Measurements from ENCODE around the gene DSC3.

The DSC3 gene

DNA sequence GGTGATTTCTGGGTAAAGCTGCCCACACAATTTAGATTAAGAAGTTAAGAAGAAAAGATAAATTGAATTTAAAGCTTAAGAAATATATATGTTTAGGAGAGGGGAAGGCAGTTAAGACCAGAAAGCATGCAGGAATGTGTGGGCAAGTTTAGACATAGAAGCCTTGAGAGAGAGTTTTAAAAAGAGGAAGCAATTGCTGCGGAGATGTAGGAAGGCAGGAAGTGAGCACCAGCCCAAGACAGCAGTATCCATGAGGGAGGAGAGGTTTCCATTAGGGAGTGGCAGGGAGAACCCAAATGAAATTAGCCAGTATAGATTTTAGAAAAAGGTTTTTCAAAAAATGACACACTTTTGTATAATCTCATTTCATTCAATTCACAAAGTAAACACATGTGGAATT lies 35.3 kb upstream of the DSC3 start:
- TF ChIP-seq POLR2AphosphoS5 (IDR thresholded peaks at IDR 0.05; ENCODE audit: low read depth, low read length), result no peak
- no peak for TF ChIP-seq SIN3A (IDR thresholded peaks at IDR 0.05; ENCODE audit: borderline replicate concordance, insufficient read depth, low read length)
- no peak for TF ChIP-seq TAF1 (IDR thresholded peaks at IDR 0.05; ENCODE audit: borderline replicate concordance, insufficient read depth, low read length)
- TF ChIP-seq, protein P1, sequence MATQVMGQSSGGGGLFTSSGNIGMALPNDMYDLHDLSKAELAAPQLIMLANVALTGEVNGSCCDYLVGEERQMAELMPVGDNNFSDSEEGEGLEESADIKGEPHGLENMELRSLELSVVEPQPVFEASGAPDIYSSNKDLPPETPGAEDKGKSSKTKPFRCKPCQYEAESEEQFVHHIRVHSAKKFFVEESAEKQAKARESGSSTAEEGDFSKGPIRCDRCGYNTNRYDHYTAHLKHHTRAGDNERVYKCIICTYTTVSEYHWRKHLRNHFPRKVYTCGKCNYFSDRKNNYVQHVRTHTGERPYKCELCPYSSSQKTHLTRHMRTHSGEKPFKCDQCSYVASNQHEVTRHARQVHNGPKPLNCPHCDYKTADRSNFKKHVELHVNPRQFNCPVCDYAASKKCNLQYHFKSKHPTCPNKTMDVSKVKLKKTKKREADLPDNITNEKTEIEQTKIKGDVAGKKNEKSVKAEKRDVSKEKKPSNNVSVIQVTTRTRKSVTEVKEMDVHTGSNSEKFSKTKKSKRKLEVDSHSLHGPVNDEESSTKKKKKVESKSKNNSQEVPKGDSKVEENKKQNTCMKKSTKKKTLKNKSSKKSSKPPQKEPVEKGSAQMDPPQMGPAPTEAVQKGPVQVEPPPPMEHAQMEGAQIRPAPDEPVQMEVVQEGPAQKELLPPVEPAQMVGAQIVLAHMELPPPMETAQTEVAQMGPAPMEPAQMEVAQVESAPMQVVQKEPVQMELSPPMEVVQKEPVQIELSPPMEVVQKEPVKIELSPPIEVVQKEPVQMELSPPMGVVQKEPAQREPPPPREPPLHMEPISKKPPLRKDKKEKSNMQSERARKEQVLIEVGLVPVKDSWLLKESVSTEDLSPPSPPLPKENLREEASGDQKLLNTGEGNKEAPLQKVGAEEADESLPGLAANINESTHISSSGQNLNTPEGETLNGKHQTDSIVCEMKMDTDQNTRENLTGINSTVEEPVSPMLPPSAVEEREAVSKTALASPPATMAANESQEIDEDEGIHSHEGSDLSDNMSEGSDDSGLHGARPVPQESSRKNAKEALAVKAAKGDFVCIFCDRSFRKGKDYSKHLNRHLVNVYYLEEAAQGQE (IDR thresholded peaks at IDR 0.05; ENCODE audit: insufficient read depth in 1 of 2, low read depth in 2 of 2, low read length in 2 of 2), result no peak
- no peak for TF ChIP-seq FOXP2 (optimal IDR thresholded peaks at IDR 0.05; ENCODE audit: borderline replicate concordance, extremely low read depth, extremely low read length, insufficient read depth)

DNA sequence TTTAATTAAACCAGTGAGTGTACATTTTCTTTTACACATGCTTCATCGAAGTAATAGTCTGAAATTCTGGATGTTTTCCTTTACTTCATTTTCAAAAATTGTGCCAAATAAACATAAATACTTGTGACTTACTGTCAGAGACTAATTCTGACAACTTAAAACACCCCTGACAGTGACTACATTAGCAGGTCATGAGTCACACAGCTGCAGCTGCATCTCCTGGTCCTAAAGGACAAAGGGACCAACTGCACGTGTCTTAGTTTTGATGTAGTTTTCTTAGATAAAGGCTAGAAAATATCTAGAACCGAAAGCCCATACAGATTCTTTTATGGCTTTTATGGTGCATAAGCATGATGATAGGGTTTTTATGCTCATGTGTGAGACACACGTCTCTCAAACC lies 29.6 kb upstream of the DSC3 start:
- TF ChIP-seq FOXP2 (optimal IDR thresholded peaks at IDR 0.05; ENCODE audit: borderline replicate concordance, extremely low read depth, extremely low read length, insufficient read depth), result no peak
- no peak for TF ChIP-seq POLR2AphosphoS5 (IDR thresholded peaks at IDR 0.05; ENCODE audit: low read depth, low read length)

DNA sequence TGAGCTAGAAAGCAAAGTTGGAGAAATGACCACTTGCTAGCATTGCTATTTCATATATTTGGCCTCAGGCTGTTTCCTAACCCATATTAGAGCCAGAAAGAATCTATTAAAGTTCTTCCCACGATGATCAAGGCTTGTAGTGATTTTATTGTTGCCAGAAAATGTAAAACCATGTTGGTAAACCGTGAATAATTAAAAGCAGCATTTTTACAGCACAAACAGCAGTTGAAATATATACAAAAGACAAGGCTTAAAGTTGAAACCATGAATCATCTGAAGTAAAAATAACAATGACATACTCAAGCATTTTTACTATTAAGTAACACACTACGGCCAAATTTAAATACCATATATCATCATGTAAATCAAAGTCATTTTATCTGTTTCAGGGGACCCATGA lies 27.7 kb upstream of the DSC3 start:
- TF ChIP-seq FOXP2 (optimal IDR thresholded peaks at IDR 0.05; ENCODE audit: borderline replicate concordance, extremely low read depth, extremely low read length, insufficient read depth), result no peak
- no peak for TF ChIP-seq POLR2AphosphoS5 (IDR thresholded peaks at IDR 0.05; ENCODE audit: low read depth, low read length)
- no peak for TF ChIP-seq TAF1 (IDR thresholded peaks at IDR 0.05; ENCODE audit: borderline replicate concordance, insufficient read depth, low read length)
- TF ChIP-seq, protein P1 (IDR thresholded peaks at IDR 0.05; ENCODE audit: insufficient read depth in 1 of 2, low read depth in 2 of 2, low read length in 2 of 2), result no peak

DNA sequence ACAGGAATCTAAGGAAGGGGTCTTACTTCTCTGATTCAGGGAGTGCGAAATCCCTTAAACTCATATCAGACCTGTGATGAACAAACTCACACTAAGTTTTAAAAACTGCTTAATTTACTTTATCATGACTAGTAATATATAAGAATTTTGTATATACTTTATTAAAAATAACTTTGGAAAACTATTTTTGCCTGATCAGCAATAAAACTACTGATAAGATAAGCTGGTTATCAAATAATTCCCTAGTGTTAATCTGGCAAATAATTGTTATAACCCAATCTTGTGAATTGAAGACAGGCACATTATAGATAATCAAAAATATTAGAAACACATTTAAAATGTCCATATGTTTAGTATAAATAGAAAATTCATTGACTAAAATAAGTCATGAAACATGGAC lies 23.7 kb upstream of the DSC3 start:
- TF ChIP-seq POLR2AphosphoS5 (IDR thresholded peaks at IDR 0.05; ENCODE audit: low read depth, low read length), result no peak

DNA sequence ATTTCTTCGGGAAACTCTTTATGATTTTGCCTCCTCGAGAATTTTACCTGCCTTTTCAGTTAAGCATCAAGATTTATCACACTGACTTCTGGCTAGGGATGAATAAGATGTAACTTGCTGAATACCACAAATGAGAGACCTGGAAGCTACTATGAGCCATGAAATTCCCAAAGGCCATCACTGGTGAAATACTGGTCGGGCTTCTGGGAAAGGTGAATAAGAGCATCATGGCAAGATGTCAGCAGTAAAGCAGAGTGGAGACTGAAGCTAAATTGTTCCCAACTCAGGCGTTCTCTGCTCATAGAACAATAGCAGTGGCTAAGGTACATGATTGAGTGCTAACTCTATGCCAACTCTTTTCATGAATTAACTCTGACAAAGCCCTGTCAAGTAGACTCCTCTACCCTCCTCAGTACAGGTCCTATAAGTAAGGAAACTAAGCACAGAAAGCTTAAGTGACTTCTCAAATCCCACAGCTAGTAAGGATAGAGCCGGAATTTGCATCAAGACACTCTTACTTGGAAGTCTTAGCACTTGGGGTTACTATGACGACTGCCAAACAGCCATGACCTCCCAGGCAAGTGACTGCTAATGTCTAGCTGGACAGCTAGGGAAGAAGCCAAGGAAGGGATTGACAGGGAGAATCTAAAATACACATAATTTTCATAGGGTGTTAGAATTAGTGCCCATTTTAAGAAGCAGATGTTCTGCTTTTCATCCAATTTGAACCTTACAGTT lies 22.7 kb upstream of the DSC3 start:
- TF ChIP-seq POLR2AphosphoS5 (IDR thresholded peaks at IDR 0.05; ENCODE audit: low read depth, low read length) (no peak), FOXP2 (optimal IDR thresholded peaks at IDR 0.05; ENCODE audit: borderline replicate concordance, extremely low read depth, extremely low read length, insufficient read depth) (no peak), SIN3A (IDR thresholded peaks at IDR 0.05; ENCODE audit: borderline replicate concordance, insufficient read depth, low read length) (no peak), TAF1 (IDR thresholded peaks at IDR 0.05; ENCODE audit: borderline replicate concordance, insufficient read depth, low read length) (no peak)
- TF ChIP-seq, protein P1 (IDR thresholded peaks at IDR 0.05; ENCODE audit: insufficient read depth in 1 of 2, low read depth in 2 of 2, low read length in 2 of 2), result no peak

DNA sequence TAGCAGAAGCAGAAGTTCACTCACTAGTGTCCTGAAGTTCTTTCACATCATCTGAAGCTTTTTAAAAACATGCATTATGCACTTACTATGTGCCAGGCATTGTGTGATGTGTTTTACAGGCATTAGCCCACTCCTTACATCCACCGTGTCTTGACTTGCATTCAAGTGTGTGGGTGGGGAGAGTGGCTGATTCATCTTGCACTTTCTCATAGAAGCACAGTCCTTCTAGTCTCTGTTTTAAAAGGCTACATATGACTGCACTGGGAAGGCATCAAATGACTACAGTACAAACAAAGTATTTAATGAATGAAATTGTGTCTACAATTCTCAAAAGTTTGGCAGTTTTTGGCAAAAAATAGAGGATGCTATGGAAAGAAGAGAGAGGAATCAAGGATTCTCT lies 21.6 kb upstream of the DSC3 start:
- TF ChIP-seq, protein P1 (IDR thresholded peaks at IDR 0.05; ENCODE audit: insufficient read depth in 1 of 2, low read depth in 2 of 2, low read length in 2 of 2), result no peak
- TF ChIP-seq POLR2AphosphoS5 (IDR thresholded peaks at IDR 0.05; ENCODE audit: low read depth, low read length) (no peak), SIN3A (IDR thresholded peaks at IDR 0.05; ENCODE audit: borderline replicate concordance, insufficient read depth, low read length) (no peak)

Measured in PFSK-1 (cell line).